HL-60 (cell line): ENCODE measurements around the gene TMEM254.
"Not testable (repeated sequence)": the region's sequence is repeated elsewhere in the genome, so short reads cannot be mapped to it uniquely, and the experiment has no call there.

Experiments used
- CTCF ChIP-seq: IDR thresholded peaks from one replicate; pipeline ENCODE4 v1.5.1; 2011; ENCODE audit warnings: low read length, control low read depth, inconsistent platforms; ENCODE audit not compliant: insufficient read depth
- GABPA ChIP-seq: IDR thresholded peaks from 2 replicates; pipeline ENCODE4 v1.6.1; 2012; ENCODE audit warnings: low read depth
- POLR2AphosphoS5 ChIP-seq: IDR thresholded peaks from 2 replicates; pipeline ENCODE4 v1.6.1; 2012; ENCODE audit warnings: low read depth
- REST ChIP-seq: IDR thresholded peaks from 2 replicates; pipeline ENCODE4 v1.6.1; 2012; ENCODE audit warnings: low read depth; ENCODE audit not compliant: insufficient replicate concordance
- SPI1 ChIP-seq: IDR thresholded peaks from 2 replicates; pipeline ENCODE4 v1.6.1; 2012; ENCODE audit warnings: low read depth, mild to moderate bottlenecking, borderline replicate concordance

- not testable (repeated sequence) for TF ChIP-seq CTCF, POLR2AphosphoS5, REST, SPI1, GABPA
These were observed 48.6 kb upstream of the TMEM254 start for GRCh38 chr10:80029865-80030264.
